LNCAP (cell line): Measurements from ENCODE around the gene NFIA.

Source experiments
- CTCF ChIP-seq: fragments of 450-650 bp; IDR thresholded peaks from 2 replicates; pipeline ENCODE4 v1.5.1; 2017; ENCODE audit warnings: mild to moderate bottlenecking

NFIA gene

GRCh38 chr1:61165402-61165801, 83.0 kb downstream of the NFIA start:
- no peak for TF ChIP-seq CTCF

- TF ChIP-seq CTCF = no peak
Measured at GRCh38 chr1:61167309-61167708, 84.9 kb downstream of the NFIA start.

GRCh38 chr1:61169045-61169444, 86.7 kb downstream of the NFIA start:
- no peak for TF ChIP-seq CTCF

- TF ChIP-seq CTCF = no peak
Measured at GRCh38 chr1:61169634-61170033, 87.3 kb downstream of the NFIA start.

GRCh38 chr1:61170328-61171238, 88.2 kb downstream of the NFIA start:
- TF ChIP-seq CTCF = no peak

- TF ChIP-seq CTCF = no peak
Measured at GRCh38 chr1:61171346-61171745, 89.0 kb downstream of the NFIA start.

GRCh38 chr1:61171974-61172373, 89.6 kb downstream of the NFIA start:
- no peak for TF ChIP-seq CTCF

GRCh38 chr1:61173118-61173517, 90.8 kb downstream of the NFIA start:
- no peak for TF ChIP-seq CTCF
